Measurements from ENCODE around the gene ECHDC3. TPM values are rescaled to one million over a fixed set of nuclear protein-coding genes. Genes with fewer than 3 reads are reported as not detected.
"Not testable (repeated sequence)": the region's sequence is repeated elsewhere in the genome, so short reads cannot be mapped to it uniquely, and the experiment has no call there.

ECHDC3 gene
- total RNA-seq, 4 donors from 2014 or later, result 44.5 to 139 (median 89.4) TPM

DNA sequence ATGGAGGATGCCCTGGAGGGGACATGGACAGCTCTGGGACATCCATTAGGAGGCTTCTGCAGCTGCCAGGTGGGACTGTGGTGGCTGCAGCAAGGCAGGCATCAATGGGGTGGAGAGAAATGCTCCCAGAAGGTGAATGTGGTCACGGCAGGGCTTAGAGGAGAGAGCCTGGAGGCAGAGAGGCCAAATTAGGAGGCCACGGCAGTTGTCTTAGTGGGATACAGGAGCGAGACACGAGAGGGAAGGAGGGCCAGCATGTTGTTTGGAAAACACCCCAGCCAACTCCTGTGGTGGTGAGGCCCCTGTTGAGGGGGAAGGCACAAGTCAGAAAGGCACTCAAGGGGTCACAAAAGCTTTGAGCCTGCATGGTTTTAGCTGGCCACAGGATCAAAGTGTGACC is 14.6 kb upstream of the ECHDC3 start:
- WGBS, 2 donors, result 78 to 93% methylated on average over 4 of the region's 4 CpGs
- intact Hi-C loops (cut with DNase I; ENCODE audit: low total_unique reads), result no loop called here
- H3K4me3 ChIP-seq (ENCODE audit: low read depth, poor library complexity, severe bottlenecking), result no peak overlapping the region
- TF ChIP-seq, protein P1, sequence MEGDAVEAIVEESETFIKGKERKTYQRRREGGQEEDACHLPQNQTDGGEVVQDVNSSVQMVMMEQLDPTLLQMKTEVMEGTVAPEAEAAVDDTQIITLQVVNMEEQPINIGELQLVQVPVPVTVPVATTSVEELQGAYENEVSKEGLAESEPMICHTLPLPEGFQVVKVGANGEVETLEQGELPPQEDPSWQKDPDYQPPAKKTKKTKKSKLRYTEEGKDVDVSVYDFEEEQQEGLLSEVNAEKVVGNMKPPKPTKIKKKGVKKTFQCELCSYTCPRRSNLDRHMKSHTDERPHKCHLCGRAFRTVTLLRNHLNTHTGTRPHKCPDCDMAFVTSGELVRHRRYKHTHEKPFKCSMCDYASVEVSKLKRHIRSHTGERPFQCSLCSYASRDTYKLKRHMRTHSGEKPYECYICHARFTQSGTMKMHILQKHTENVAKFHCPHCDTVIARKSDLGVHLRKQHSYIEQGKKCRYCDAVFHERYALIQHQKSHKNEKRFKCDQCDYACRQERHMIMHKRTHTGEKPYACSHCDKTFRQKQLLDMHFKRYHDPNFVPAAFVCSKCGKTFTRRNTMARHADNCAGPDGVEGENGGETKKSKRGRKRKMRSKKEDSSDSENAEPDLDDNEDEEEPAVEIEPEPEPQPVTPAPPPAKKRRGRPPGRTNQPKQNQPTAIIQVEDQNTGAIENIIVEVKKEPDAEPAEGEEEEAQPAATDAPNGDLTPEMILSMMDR (IDR thresholded peaks at IDR 0.05), result no peak
- no peak for TF ChIP-seq POLR2A (IDR thresholded peaks at IDR 0.05)
- peak in 1 of 2 donors; percentile 60 for DNase-seq (ENCODE audit: low spot score in 2 of 2)

DNA sequence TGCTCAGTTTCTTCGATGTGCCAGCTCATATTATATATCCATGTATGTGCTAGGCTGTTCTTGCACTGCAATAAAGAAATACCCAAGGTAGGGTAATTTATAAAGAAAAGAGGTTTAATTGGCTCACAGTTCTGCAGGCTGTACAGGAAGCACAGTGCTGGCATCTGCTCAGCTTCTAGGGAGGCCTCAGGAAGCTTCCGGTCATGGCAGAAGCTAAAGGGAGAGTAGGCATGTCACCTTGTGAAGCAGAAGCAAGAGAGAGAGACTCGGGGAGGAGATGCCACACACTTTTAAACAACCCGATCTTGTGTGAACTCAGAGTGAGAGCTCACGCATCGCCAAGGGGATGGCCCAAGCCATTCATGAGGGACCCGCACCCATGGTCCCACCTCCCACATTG is 13.8 kb upstream of the ECHDC3 start:
- peak in 1 of 2 donors; percentile 61 for DNase-seq (ENCODE audit: low spot score in 2 of 2)
- TF ChIP-seq POLR2A (IDR thresholded peaks at IDR 0.05), result no peak
- TF ChIP-seq, protein P1 (IDR thresholded peaks at IDR 0.05), result no peak
- intact Hi-C loops (cut with DNase I; ENCODE audit: low total_unique reads), result no loop called here
- WGBS, 2 donors, result 95 to 97% methylated on average over 7 of the region's 7 CpGs
- no peak overlapping the region for H3K4me3 ChIP-seq (ENCODE audit: low read depth, poor library complexity, severe bottlenecking)

DNA sequence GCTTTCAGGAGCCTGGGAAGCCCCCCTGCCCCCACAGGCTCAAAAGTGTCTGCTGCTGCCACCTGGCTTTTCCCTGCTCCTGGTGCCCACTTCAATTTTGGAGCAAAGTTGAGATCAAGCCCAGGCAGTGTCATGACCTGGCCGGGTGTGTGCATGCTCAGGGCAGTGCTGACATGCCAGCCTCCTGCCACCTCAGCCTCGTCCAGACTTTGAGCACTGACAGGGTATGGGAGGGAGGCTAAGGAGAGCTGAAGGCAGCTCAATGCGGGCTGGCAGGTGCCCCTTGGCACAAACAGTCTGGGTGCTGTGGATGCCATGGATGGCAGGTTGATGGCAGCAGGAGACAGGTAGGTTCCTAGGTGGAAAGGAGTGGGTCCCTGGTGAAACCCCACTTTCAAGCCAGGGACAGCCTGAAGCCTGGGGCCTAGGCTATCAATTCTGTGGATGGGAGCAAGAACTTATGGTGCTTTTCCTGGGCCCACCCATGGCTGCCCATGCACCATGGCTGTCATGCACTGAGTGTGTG is 12.3 kb upstream of the ECHDC3 start:
- peak in 1 of 2 donors; percentile 65 for DNase-seq (ENCODE audit: low spot score in 2 of 2)
- H3K4me3 ChIP-seq (ENCODE audit: low read depth, poor library complexity, severe bottlenecking), result no peak overlapping the region
- intact Hi-C loops (cut with DNase I; ENCODE audit: low total_unique reads), result no loop called here
- TF ChIP-seq POLR2A (IDR thresholded peaks at IDR 0.05), result no peak
- TF ChIP-seq, protein P1 (IDR thresholded peaks at IDR 0.05), result no peak
- 82 to 89% methylated on average over 3 of the region's 3 CpGs for WGBS, 2 donors

DNA sequence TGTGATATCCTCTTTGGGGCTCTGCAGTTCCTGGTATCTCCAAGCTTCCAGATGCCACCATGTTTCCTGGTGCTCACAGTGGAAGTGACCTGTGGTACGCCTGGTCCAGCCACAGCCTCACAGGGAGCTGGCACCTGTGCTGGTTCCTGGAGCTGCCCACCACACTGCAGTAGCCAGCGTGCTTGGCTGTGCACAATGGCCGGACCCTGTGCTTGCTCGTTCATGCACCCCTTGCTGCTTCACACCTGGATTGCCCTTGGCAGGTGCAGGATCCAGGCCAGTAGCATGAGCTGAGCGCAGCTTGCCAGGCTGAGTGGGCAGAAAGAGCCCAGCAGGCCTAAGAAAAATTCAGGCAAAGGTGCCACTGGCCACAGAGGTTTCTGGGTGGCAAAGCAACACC is 11.4 kb upstream of the ECHDC3 start:
- 96 to 100% methylated on average over 3 to 5 of the region's 5 CpGs for WGBS, 2 donors
- H3K4me3 ChIP-seq (ENCODE audit: low read depth, poor library complexity, severe bottlenecking), result no peak overlapping the region
- TF ChIP-seq POLR2A (IDR thresholded peaks at IDR 0.05), result no peak
- TF ChIP-seq, protein P1 (IDR thresholded peaks at IDR 0.05), result no peak
- intact Hi-C loops (cut with DNase I; ENCODE audit: low total_unique reads), result no loop called here
- DNase-seq (ENCODE audit: low spot score in 2 of 2), result peak in 1 of 2 donors; percentile 49

DNA sequence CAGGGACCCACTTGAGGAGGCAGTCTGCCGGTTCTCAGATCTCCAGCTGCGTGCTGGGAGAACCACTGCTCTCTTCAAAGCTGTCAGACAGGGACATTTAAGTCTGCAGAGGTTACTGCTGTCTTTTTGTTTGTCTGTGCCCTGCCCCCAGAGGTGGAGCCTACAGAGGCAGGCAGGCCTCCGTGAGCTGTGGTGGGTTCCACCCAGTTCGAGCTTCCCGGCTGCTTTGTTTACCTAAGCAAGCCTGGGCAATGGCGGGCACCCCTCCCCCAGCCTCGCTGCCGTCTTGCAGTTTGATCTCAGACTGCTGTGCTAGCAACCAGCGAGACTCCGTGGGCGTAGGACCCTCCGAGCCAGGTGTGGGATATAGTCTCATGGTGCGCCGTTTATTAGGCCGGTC is 5.4 kb upstream of the ECHDC3 start:
- no CpG with 5 or more reads among the region's 15 CpGs for WGBS, 2 donors
- intact Hi-C loops (cut with DNase I; ENCODE audit: low total_unique reads); DNase-seq (ENCODE audit: low spot score in 2 of 2); H3K4me3 ChIP-seq (ENCODE audit: low read depth, poor library complexity, severe bottlenecking): not testable (repeated sequence)

DNA sequence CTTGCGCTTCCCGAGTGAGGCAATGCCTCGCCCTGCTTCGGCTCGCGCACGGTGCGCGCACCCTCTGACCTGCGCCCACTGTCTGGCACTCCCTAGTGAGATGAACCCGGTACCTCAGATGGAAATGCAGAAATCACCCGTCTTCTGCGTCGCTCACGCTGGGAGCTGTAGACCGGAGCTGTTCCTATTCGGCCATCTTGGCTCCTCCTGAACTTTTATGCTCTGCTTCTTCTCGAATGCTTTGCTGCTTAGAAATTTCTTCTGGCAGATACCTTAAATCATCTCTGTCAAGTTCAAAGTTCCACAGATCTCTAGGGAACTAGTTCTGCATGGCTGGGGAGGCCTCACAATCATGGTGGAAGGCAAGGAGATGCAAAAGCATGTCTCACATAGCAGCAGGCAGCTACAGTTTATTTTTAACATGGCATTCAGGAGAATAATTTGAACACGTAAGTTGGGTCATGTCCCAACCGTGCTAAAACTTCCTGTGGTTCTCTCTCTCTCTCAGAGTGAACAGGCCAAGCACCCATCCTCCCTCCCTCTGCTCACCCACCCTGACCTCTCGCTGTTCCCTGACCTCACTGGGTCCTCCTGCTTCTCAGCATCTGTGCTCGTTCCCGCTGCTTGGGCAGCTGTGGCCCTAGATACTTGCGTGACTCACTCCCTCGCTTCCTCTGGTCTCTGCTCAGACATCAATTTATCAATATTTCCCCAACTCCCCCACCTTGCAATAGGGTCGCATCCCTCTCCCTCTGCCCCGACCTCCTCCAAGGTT is 4.7 kb upstream of the ECHDC3 start:
- H3K4me3 ChIP-seq (ENCODE audit: low read depth, poor library complexity, severe bottlenecking); intact Hi-C loops (cut with DNase I; ENCODE audit: low total_unique reads): not testable (repeated sequence)
- DNase-seq (ENCODE audit: low spot score in 2 of 2), result peak in 1 of 2 donors; percentile 63
- 70 to 73% methylated on average over 19 to 27 of the region's 27 CpGs for WGBS, 2 donors

DNA sequence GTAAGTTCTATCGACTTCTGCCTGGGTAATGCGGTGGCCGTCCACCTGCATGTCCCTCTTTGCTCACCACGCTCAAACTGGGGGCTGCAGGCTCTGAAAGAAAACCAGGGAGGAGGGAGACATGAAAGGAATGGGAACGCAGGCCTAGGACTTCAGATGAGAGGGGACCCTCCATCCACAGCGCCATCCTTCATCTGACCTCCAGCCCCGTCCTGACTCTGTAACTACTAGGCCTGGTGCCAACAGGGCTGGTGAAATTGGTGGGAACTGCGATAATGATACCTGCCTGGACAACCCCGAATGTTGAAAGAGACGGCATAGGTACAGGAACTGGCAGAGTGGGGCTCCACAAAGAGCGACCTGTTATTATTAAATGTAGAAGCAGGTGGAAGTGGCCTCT is 1.3 kb upstream of the ECHDC3 start:
- no peak for TF ChIP-seq POLR2A (IDR thresholded peaks at IDR 0.05)
- TF ChIP-seq, protein P1 (IDR thresholded peaks at IDR 0.05), result no peak
- DNase-seq (ENCODE audit: low spot score in 2 of 2), result peak in 1 of 2 donors; percentile 75
- WGBS, 2 donors, result 93% methylated on average over 11 of the region's 11 CpGs
- no peak overlapping the region for H3K4me3 ChIP-seq (ENCODE audit: low read depth, poor library complexity, severe bottlenecking)
- intact Hi-C loops (cut with DNase I; ENCODE audit: low total_unique reads), result no loop called here

Data from lower leg skin (tissue), 4 donors.